Measurements from ENCODE around the gene TAS2R60. TPM values are rescaled to one million over a fixed set of nuclear protein-coding genes. Genes with fewer than 3 reads are reported as not detected.

Gene TAS2R60
- total RNA-seq, 2 donors from 2014 or later, result not detected

- intact Hi-C loops (cut with DNase I), result no loop called here
Measured at GRCh38 chr7:143447466-143447865, 4.2 kb downstream of the TAS2R60 start.

GRCh38 chr7:143448429-143448828 lies 5.2 kb downstream of the TAS2R60 start:
- Histone ChIP-seq H3K4me3 (no peak overlapping the region), H3K27me3 (no peaks in the 10 kb centered on the region), H3K4me1 (no peaks in the 10 kb centered on the region), H3K9ac (ENCODE audit: low read depth in 2 of 2, low read length in 2 of 2) (no peak overlapping the region), H3K36me3 (no peaks in the 10 kb centered on the region), H3K9me3 (no peaks in the 10 kb centered on the region), H3K27ac (no peak overlapping the region)
- intact Hi-C loops (cut with DNase I), result no loop called here
- TF ChIP-seq CTCF (IDR thresholded peaks at IDR 0.05), result no peak
- DNase-seq, result no peak

More at GRCh38 chr7:143447466-143447865, 4.2 kb downstream of the TAS2R60 start:
- Histone ChIP-seq H3K27me3 (no peaks in the 10 kb centered on the region), H3K4me3 (no peak overlapping the region), H3K36me3 (no peaks in the 10 kb centered on the region), H3K9ac (ENCODE audit: low read depth in 2 of 2, low read length in 2 of 2) (no peak overlapping the region), H3K27ac (no peak overlapping the region), H3K9me3 (no peaks in the 10 kb centered on the region), H3K4me1 (no peaks in the 10 kb centered on the region)
- no peak for DNase-seq
- TF ChIP-seq CTCF (IDR thresholded peaks at IDR 0.05), result no peak

GRCh38 chr7:143449793-143450192 lies 6.5 kb downstream of the TAS2R60 start:
- H3K4me1 ChIP-seq, result no peaks in the 10 kb centered on the region
- TF ChIP-seq CTCF (IDR thresholded peaks at IDR 0.05), result no peak
- no peaks in the 10 kb centered on the region for H3K9me3 ChIP-seq
- DNase-seq, result no peak
- H3K9ac ChIP-seq (ENCODE audit: low read depth in 2 of 2, low read length in 2 of 2), result no peak overlapping the region
- H3K4me3 ChIP-seq, result no peak overlapping the region
- intact Hi-C loops (cut with DNase I), result no loop called here
- H3K27me3 ChIP-seq, result no peaks in the 10 kb centered on the region
- no peaks in the 10 kb centered on the region for H3K36me3 ChIP-seq
- H3K27ac ChIP-seq, result no peak overlapping the region

GRCh38 chr7:143451122-143451521 lies 7.9 kb downstream of the TAS2R60 start:
- H3K9ac ChIP-seq (ENCODE audit: low read depth in 2 of 2, low read length in 2 of 2), result no peak overlapping the region
- intact Hi-C loops (cut with DNase I), result no loop called here
- no peaks in the 10 kb centered on the region for H3K9me3 ChIP-seq
- no peak overlapping the region for H3K4me3 ChIP-seq
- no peaks in the 10 kb centered on the region for H3K4me1 ChIP-seq
- no peak for TF ChIP-seq CTCF (IDR thresholded peaks at IDR 0.05)
- no peak for DNase-seq
- H3K36me3 ChIP-seq, result no peaks in the 10 kb centered on the region
- H3K27me3 ChIP-seq, result no peaks in the 10 kb centered on the region
- no peak overlapping the region for H3K27ac ChIP-seq

- H3K4me1 ChIP-seq, result no peaks in the 10 kb centered on the region
- no peak for DNase-seq
- no peak overlapping the region for H3K9ac ChIP-seq (ENCODE audit: low read depth in 2 of 2, low read length in 2 of 2)
- H3K36me3 ChIP-seq, result no peaks in the 10 kb centered on the region
- H3K4me3 ChIP-seq, result no peak overlapping the region
- intact Hi-C loops (cut with DNase I), result no loop called here
- no peaks in the 10 kb centered on the region for H3K9me3 ChIP-seq
- no peak for TF ChIP-seq CTCF (IDR thresholded peaks at IDR 0.05)
- no peaks in the 10 kb centered on the region for H3K27me3 ChIP-seq
- no peak overlapping the region for H3K27ac ChIP-seq
Measured at GRCh38 chr7:143451746-143452145, 8.5 kb downstream of the TAS2R60 start.

- TF ChIP-seq CTCF (IDR thresholded peaks at IDR 0.05), result no peak
- Histone ChIP-seq H3K36me3 (no peaks in the 10 kb centered on the region), H3K9me3 (no peaks in the 10 kb centered on the region), H3K4me1 (no peaks in the 10 kb centered on the region), H3K27me3 (no peaks in the 10 kb centered on the region), H3K27ac (no peak overlapping the region), H3K9ac (ENCODE audit: low read depth in 2 of 2, low read length in 2 of 2) (no peak overlapping the region), H3K4me3 (no peak overlapping the region)
- intact Hi-C loops (cut with DNase I), result no loop called here
- DNase-seq, result no peak
Measured at GRCh38 chr7:143452495-143452894, 9.2 kb downstream of the TAS2R60 start.

All from colonic mucosa (tissue), 4 donors.